ENCODE results near the gene AKNA.
"Not testable (repeated sequence)": the region's sequence is repeated elsewhere in the genome, so short reads cannot be mapped to it uniquely, and the experiment has no call there.

The AKNA gene

GRCh38 chr9:114331229-114332195 lies 56.3 kb downstream of the AKNA start:
- not testable (repeated sequence) for H3K4me3 ChIP-seq (ENCODE audit: low read depth in 1 of 2, low read length in 2 of 2); H3K4me1 ChIP-seq (ENCODE audit: insufficient read depth, low read length); H3K9me3 ChIP-seq (ENCODE audit: low read length); H3K27ac ChIP-seq (ENCODE audit: low read depth, low read length); H3K9ac ChIP-seq (ENCODE audit: low read length); H3K27me3 ChIP-seq (ENCODE audit: control insufficient read depth in 1 of 2, insufficient read depth in 2 of 2, low read length in 2 of 2); H3K36me3 ChIP-seq (ENCODE audit: insufficient read depth, low read length)

GRCh38 chr9:114330636-114331035 lies 57.1 kb downstream of the AKNA start:
- Histone ChIP-seq H3K36me3 (ENCODE audit: insufficient read depth, low read length) (no peaks in the 10 kb centered on the region), H3K4me1 (ENCODE audit: insufficient read depth, low read length) (no peaks in the 10 kb centered on the region), H3K27ac (ENCODE audit: low read depth, low read length) (no peak overlapping the region), H3K4me3 (ENCODE audit: low read depth in 1 of 2, low read length in 2 of 2) (no peak overlapping the region), H3K27me3 (ENCODE audit: control insufficient read depth in 1 of 2, insufficient read depth in 2 of 2, low read length in 2 of 2) (no peaks in the 10 kb centered on the region), H3K9me3 (ENCODE audit: low read length) (no peaks in the 10 kb centered on the region), H3K9ac (ENCODE audit: low read length) (no peak overlapping the region)

GRCh38 chr9:114329625-114330022 lies 58.2 kb downstream of the AKNA start, which contains the start of gene ORM2:
Gene ORM2 (plus strand): TSS chr9:114329869. CDS start chr9:114329905, 36 bp downstream.
- H3K27ac ChIP-seq (ENCODE audit: low read depth, low read length); H3K36me3 ChIP-seq (ENCODE audit: insufficient read depth, low read length); H3K4me3 ChIP-seq (ENCODE audit: low read depth in 1 of 2, low read length in 2 of 2); H3K9me3 ChIP-seq (ENCODE audit: low read length); H3K27me3 ChIP-seq (ENCODE audit: control insufficient read depth in 1 of 2, insufficient read depth in 2 of 2, low read length in 2 of 2); H3K4me1 ChIP-seq (ENCODE audit: insufficient read depth, low read length); H3K9ac ChIP-seq (ENCODE audit: low read length): not testable (repeated sequence)

- not testable (repeated sequence) for H3K36me3 ChIP-seq (ENCODE audit: insufficient read depth, low read length); H3K9ac ChIP-seq (ENCODE audit: low read length); H3K27me3 ChIP-seq (ENCODE audit: control insufficient read depth in 1 of 2, insufficient read depth in 2 of 2, low read length in 2 of 2); H3K9me3 ChIP-seq (ENCODE audit: low read length); H3K4me3 ChIP-seq (ENCODE audit: low read depth in 1 of 2, low read length in 2 of 2); H3K4me1 ChIP-seq (ENCODE audit: insufficient read depth, low read length); H3K27ac ChIP-seq (ENCODE audit: low read depth, low read length)
Observed at GRCh38 chr9:114328937-114329624, 58.7 kb downstream of the AKNA start.

GRCh38 chr9:114328357-114328820 lies 59.4 kb downstream of the AKNA start:
- not testable (repeated sequence) for H3K36me3 ChIP-seq (ENCODE audit: insufficient read depth, low read length); H3K9me3 ChIP-seq (ENCODE audit: low read length); H3K4me1 ChIP-seq (ENCODE audit: insufficient read depth, low read length); H3K4me3 ChIP-seq (ENCODE audit: low read depth in 1 of 2, low read length in 2 of 2); H3K9ac ChIP-seq (ENCODE audit: low read length); H3K27me3 ChIP-seq (ENCODE audit: control insufficient read depth in 1 of 2, insufficient read depth in 2 of 2, low read length in 2 of 2); H3K27ac ChIP-seq (ENCODE audit: low read depth, low read length)

- Histone ChIP-seq H3K4me3 (ENCODE audit: low read depth in 1 of 2, low read length in 2 of 2) (no peak overlapping the region), H3K36me3 (ENCODE audit: insufficient read depth, low read length) (no peaks in the 10 kb centered on the region), H3K4me1 (ENCODE audit: insufficient read depth, low read length) (no peaks in the 10 kb centered on the region), H3K9me3 (ENCODE audit: low read length) (no peaks in the 10 kb centered on the region), H3K27me3 (ENCODE audit: control insufficient read depth in 1 of 2, insufficient read depth in 2 of 2, low read length in 2 of 2) (no peaks in the 10 kb centered on the region), H3K27ac (ENCODE audit: low read depth, low read length) (no peak overlapping the region), H3K9ac (ENCODE audit: low read length) (no peak overlapping the region)
Observed at GRCh38 chr9:114327749-114328148, 60.0 kb downstream of the AKNA start.

GRCh38 chr9:114325684-114326254 lies 62.0 kb downstream of the AKNA start:
- H3K27ac ChIP-seq (ENCODE audit: low read depth, low read length); H3K9me3 ChIP-seq (ENCODE audit: low read length); H3K9ac ChIP-seq (ENCODE audit: low read length); H3K4me3 ChIP-seq (ENCODE audit: low read depth in 1 of 2, low read length in 2 of 2); H3K4me1 ChIP-seq (ENCODE audit: insufficient read depth, low read length); H3K36me3 ChIP-seq (ENCODE audit: insufficient read depth, low read length); H3K27me3 ChIP-seq (ENCODE audit: control insufficient read depth in 1 of 2, insufficient read depth in 2 of 2, low read length in 2 of 2): not testable (repeated sequence)

GRCh38 chr9:114324965-114325364 lies 62.8 kb downstream of the AKNA start:
- H3K36me3 ChIP-seq (ENCODE audit: insufficient read depth, low read length); H3K27me3 ChIP-seq (ENCODE audit: control insufficient read depth in 1 of 2, insufficient read depth in 2 of 2, low read length in 2 of 2); H3K9ac ChIP-seq (ENCODE audit: low read length); H3K27ac ChIP-seq (ENCODE audit: low read depth, low read length); H3K9me3 ChIP-seq (ENCODE audit: low read length); H3K4me1 ChIP-seq (ENCODE audit: insufficient read depth, low read length); H3K4me3 ChIP-seq (ENCODE audit: low read depth in 1 of 2, low read length in 2 of 2): not testable (repeated sequence)

GRCh38 chr9:114324492-114324891 lies 63.3 kb downstream of the AKNA start:
- Histone ChIP-seq H3K4me1 (ENCODE audit: insufficient read depth, low read length) (no peaks in the 10 kb centered on the region), H3K27ac (ENCODE audit: low read depth, low read length) (no peak overlapping the region), H3K27me3 (ENCODE audit: control insufficient read depth in 1 of 2, insufficient read depth in 2 of 2, low read length in 2 of 2) (no peaks in the 10 kb centered on the region), H3K9ac (ENCODE audit: low read length) (no peak overlapping the region), H3K9me3 (ENCODE audit: low read length) (no peaks in the 10 kb centered on the region), H3K36me3 (ENCODE audit: insufficient read depth, low read length) (no peaks in the 10 kb centered on the region), H3K4me3 (ENCODE audit: low read depth in 1 of 2, low read length in 2 of 2) (no peak overlapping the region)

- not testable (repeated sequence) for H3K27ac ChIP-seq (ENCODE audit: low read depth, low read length); H3K36me3 ChIP-seq (ENCODE audit: insufficient read depth, low read length); H3K9me3 ChIP-seq (ENCODE audit: low read length); H3K27me3 ChIP-seq (ENCODE audit: control insufficient read depth in 1 of 2, insufficient read depth in 2 of 2, low read length in 2 of 2); H3K9ac ChIP-seq (ENCODE audit: low read length); H3K4me1 ChIP-seq (ENCODE audit: insufficient read depth, low read length); H3K4me3 ChIP-seq (ENCODE audit: low read depth in 1 of 2, low read length in 2 of 2)
Observed at GRCh38 chr9:114323849-114324248, 63.9 kb downstream of the AKNA start.

GRCh38 chr9:114322831-114323531 lies 64.8 kb downstream of the AKNA start, which contains the start of gene ORM1:
Gene ORM1 (plus strand): TSS chr9:114323098. CDS start chr9:114323134, 36 bp downstream.
- not testable (repeated sequence) for H3K9me3 ChIP-seq (ENCODE audit: low read length); H3K36me3 ChIP-seq (ENCODE audit: insufficient read depth, low read length); H3K27me3 ChIP-seq (ENCODE audit: control insufficient read depth in 1 of 2, insufficient read depth in 2 of 2, low read length in 2 of 2); H3K9ac ChIP-seq (ENCODE audit: low read length); H3K4me3 ChIP-seq (ENCODE audit: low read depth in 1 of 2, low read length in 2 of 2); H3K4me1 ChIP-seq (ENCODE audit: insufficient read depth, low read length); H3K27ac ChIP-seq (ENCODE audit: low read depth, low read length)
